Measurements from ENCODE around the gene GNE.

GRCh38 chr9:36218411-36218901 is 39.8 kb downstream of the GNE start:
- TF ChIP-seq CTCF (IDR thresholded peaks at IDR 0.05) (no peak), POLR2A (IDR thresholded peaks at IDR 0.05) (no peak)
